GM19372 (cell line): ENCODE results near the gene FCHSD1.
A peak's percentile ranks its signal among the peaks of the same experiment; 100 is the strongest.

Source experiments
- ATAC-seq: cut with Tn5 transposase; IDR thresholded peaks from one replicate; pipeline ENCODE4 v1.9.1; 2021; ENCODE audit warnings: mild to moderate bottlenecking, low read depth, moderate library complexity; ENCODE audit not compliant: unreplicated experiment

The FCHSD1 gene

GRCh38 chr5:141647242-141647641, 4.0 kb downstream of the FCHSD1 start:
- ATAC-seq, result no peak

- ATAC-seq, result no peak
Observed at GRCh38 chr5:141646026-141646425, 5.2 kb downstream of the FCHSD1 start.

- ATAC-seq, result no peak
Observed at GRCh38 chr5:141641634-141642267, 9.5 kb downstream of the FCHSD1 start.

- no peak for ATAC-seq
Observed at GRCh38 chr5:141640698-141641097, 10.5 kb downstream of the FCHSD1 start.

- no peak for ATAC-seq
Observed at GRCh38 chr5:141640051-141640415, 11.2 kb downstream of the FCHSD1 start.

GRCh38 chr5:141639357-141640050, 11.7 kb downstream of the FCHSD1 start:
- ATAC-seq, result no peak

- no peak for ATAC-seq
Observed at GRCh38 chr5:141638771-141639170, 12.4 kb downstream of the FCHSD1 start.

GRCh38 chr5:141637767-141638419, 13.3 kb downstream of the FCHSD1 start:
- no peak for ATAC-seq

GRCh38 chr5:141637123-141637766, 14.0 kb downstream of the FCHSD1 start:
- peak; percentile 20 for ATAC-seq

- peak; percentile 72 for ATAC-seq
Observed at GRCh38 chr5:141636413-141637122, 14.7 kb downstream of the FCHSD1 start, which contains the start of the genes HDAC3 and RELL2. HDAC3 (minus strand) TSS chr5:141636849; CDS start chr5:141636790, 59 bp downstream. RELL2 (plus strand) TSS chr5:141636997; CDS start chr5:141638226, 1,229 bp downstream.

GRCh38 chr5:141636106-141636412, 15.2 kb downstream of the FCHSD1 start:
- ATAC-seq, result no peak

- no peak for ATAC-seq
Observed at GRCh38 chr5:141635646-141636045, 15.6 kb downstream of the FCHSD1 start.

- no peak for ATAC-seq
Observed at GRCh38 chr5:141634720-141635119, 16.5 kb downstream of the FCHSD1 start.

GRCh38 chr5:141633871-141634561, 17.2 kb downstream of the FCHSD1 start:
- peak; percentile 58 for ATAC-seq

- no peak for ATAC-seq
Observed at GRCh38 chr5:141632650-141633049, 18.6 kb downstream of the FCHSD1 start.

- no peak for ATAC-seq
Observed at GRCh38 chr5:141630570-141631140, 20.6 kb downstream of the FCHSD1 start.

GRCh38 chr5:141628175-141628788, 22.9 kb downstream of the FCHSD1 start:
- no peak for ATAC-seq

GRCh38 chr5:141623611-141624010, 27.6 kb downstream of the FCHSD1 start:
- ATAC-seq, result no peak

GRCh38 chr5:141623186-141623585, 28.0 kb downstream of the FCHSD1 start:
- peak; percentile 51 for ATAC-seq
